Prostate gland (tissue), 2 donors: ENCODE data around the gene PNKP.

ENCODE experiments used
- POLR2A ChIP-seq: fragments of 450-650 bp; IDR thresholded peaks from one replicate; pipeline ENCODE4 v1.6.1; 2016; ENCODE audit warnings: antibody characterized with exemption, mild to moderate bottlenecking
- TF ChIP-seq, protein P1 (sequence below), 4 experiments: fragments of 200-600 bp in 2 of 4; fragments of 450-650 bp in 2 of 4; sonication (generic) in 2 of 4; IDR thresholded peaks; 1 replicate in 3 of 4; 2 replicates in 1 of 4; pipeline ENCODE4 v1.5.1; 2016 to 2019; ENCODE audit warnings: antibody characterized with exemption in 4 of 4, mild to moderate bottlenecking in 2 of 4, moderate library complexity in 2 of 4

GRCh38 chr19:49855676-49856573 lies 11.5 kb downstream of the PNKP start:
- TF ChIP-seq, protein P1, sequence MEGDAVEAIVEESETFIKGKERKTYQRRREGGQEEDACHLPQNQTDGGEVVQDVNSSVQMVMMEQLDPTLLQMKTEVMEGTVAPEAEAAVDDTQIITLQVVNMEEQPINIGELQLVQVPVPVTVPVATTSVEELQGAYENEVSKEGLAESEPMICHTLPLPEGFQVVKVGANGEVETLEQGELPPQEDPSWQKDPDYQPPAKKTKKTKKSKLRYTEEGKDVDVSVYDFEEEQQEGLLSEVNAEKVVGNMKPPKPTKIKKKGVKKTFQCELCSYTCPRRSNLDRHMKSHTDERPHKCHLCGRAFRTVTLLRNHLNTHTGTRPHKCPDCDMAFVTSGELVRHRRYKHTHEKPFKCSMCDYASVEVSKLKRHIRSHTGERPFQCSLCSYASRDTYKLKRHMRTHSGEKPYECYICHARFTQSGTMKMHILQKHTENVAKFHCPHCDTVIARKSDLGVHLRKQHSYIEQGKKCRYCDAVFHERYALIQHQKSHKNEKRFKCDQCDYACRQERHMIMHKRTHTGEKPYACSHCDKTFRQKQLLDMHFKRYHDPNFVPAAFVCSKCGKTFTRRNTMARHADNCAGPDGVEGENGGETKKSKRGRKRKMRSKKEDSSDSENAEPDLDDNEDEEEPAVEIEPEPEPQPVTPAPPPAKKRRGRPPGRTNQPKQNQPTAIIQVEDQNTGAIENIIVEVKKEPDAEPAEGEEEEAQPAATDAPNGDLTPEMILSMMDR (IDR thresholded peaks at IDR 0.05), result no peak
- no peak for TF ChIP-seq POLR2A
